Astrocyte of the spinal cord (primary cell): ENCODE measurements around the gene NPB.

Experiments
- DNase-seq: peaks from one replicate; pipeline ENCODE4 v3.0.0; 2011; ENCODE audit warnings: low read depth, low spot score
- H3K4me3 ChIP-seq: 2 replicates; pipeline ENCODE4 v1.5.1; 2011; ENCODE audit warnings: low read depth, mild to moderate bottlenecking, low read length, moderate library complexity
- CTCF ChIP-seq: IDR thresholded peaks from 2 replicates; pipeline ENCODE4 v1.5.1; 2012; ENCODE audit warnings: low read depth, mild to moderate bottlenecking, low read length, inconsistent platforms
- in situ Hi-C: cut with HindIII; loops from 2 replicates; pipeline ENCODE4 v1.10.0; 2017; ENCODE audit warnings: low sequenced_read_pairs

The NPB gene

GRCh38 chr17:81912441-81913309 lies 10.6 kb downstream of the NPB start:
- in situ Hi-C loops, result no loop called here
- DNase-seq, result no peak
- TF ChIP-seq CTCF, result no peak
- no peak overlapping the region for H3K4me3 ChIP-seq

DNA sequence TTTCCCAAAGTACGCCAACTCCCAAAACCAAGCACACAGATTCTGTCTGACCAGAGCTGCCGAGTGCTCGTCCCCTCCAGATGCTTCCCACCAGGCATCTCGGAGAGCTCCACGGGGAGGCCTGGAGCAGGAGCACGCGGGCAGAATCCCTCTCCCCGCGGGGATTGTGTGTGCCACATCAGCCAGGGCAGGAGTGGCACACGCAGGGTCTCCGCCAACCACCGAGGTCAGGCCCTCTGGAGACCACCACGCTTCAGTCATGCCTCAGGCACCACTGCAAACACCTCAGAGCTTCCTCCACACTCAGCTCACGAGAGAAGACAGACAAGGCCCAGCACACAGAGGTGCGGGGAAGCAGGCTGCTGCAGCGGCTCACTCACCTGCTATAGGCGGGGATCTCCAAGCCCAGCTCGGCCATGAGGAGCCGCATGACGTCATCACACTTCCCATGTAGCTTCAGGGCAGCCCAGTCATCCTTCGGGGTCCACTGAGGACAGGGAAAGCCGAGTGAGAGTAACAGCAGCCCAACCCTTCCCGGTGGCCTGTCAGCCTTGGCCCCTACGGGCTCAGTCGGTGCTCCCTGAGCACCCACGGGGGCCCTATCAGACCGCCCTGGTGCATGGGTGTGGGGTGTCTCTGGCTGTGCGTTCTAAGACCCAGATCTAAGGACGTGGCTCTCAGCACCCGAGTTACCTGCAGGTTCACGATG lies 11.5 kb downstream of the NPB start:
- DNase-seq, result no peak
- H3K4me3 ChIP-seq, result no peak overlapping the region
- TF ChIP-seq CTCF, result no peak
- in situ Hi-C loops, result no loop called here

GRCh38 chr17:81914103-81914850 lies 12.2 kb downstream of the NPB start:
- no peak for DNase-seq
- no peak for TF ChIP-seq CTCF
- H3K4me3 ChIP-seq, result no peak overlapping the region
- in situ Hi-C loops, result no loop called here

- in situ Hi-C loops, result no loop called here
- no peak for DNase-seq
- H3K4me3 ChIP-seq, result no peak overlapping the region
- TF ChIP-seq CTCF, result no peak
These were observed 13.3 kb downstream of the NPB start for GRCh38 chr17:81915331-81915730.

- H3K4me3 ChIP-seq, result peak overlapping the region; percentile 56
- peak; percentile 54 for DNase-seq
- TF ChIP-seq CTCF, result no peak
- in situ Hi-C loops, result no loop called here
These were observed 14.4 kb downstream of the NPB start for GRCh38 chr17:81916234-81917001.
